ENCODE measurements around the gene MYL9.

MYL9 gene

GRCh38 chr20:36541227-36541767, at the start of gene MYL9:
TSS of gene MYL9 (plus strand) at chr20:36541519. CDS start at chr20:36544885, 3,366 bp downstream.
- FAIRE-seq (no peak), DNase-seq (ENCODE audit: insufficient read length, low spot score) (no peak)
- TF ChIP-seq CTCF (IDR thresholded peaks at IDR 0.05; ENCODE audit: insufficient read depth, missing control alignments), result no peak

GRCh38 chr20:36491901-36492617, 49.3 kb upstream of the MYL9 start:
- DNase-seq (ENCODE audit: insufficient read length, low spot score) (no peak), FAIRE-seq (no peak)
- no peak for TF ChIP-seq CTCF (IDR thresholded peaks at IDR 0.05; ENCODE audit: insufficient read depth, missing control alignments)

GRCh38 chr20:36493051-36493800, 48.1 kb upstream of the MYL9 start:
- FAIRE-seq, result no peak
- peak; percentile 27 for TF ChIP-seq CTCF (IDR thresholded peaks at IDR 0.05; ENCODE audit: insufficient read depth, missing control alignments)
- DNase-seq (ENCODE audit: insufficient read length, low spot score), result no peak

- no peak for DNase-seq (ENCODE audit: insufficient read length, low spot score)
- no peak for TF ChIP-seq CTCF (IDR thresholded peaks at IDR 0.05; ENCODE audit: insufficient read depth, missing control alignments)
- no peak for FAIRE-seq
Observed at GRCh38 chr20:36493801-36494114, 47.6 kb upstream of the MYL9 start.

- no peak for TF ChIP-seq CTCF (IDR thresholded peaks at IDR 0.05; ENCODE audit: insufficient read depth, missing control alignments)
- no peak for DNase-seq (ENCODE audit: insufficient read length, low spot score)
- no peak for FAIRE-seq
Observed at GRCh38 chr20:36496707-36497669, 44.3 kb upstream of the MYL9 start.

GRCh38 chr20:36497856-36498255, 43.5 kb upstream of the MYL9 start:
- no peak for DNase-seq (ENCODE audit: insufficient read length, low spot score)
- no peak for FAIRE-seq
- TF ChIP-seq CTCF (IDR thresholded peaks at IDR 0.05; ENCODE audit: insufficient read depth, missing control alignments), result no peak

All from D721Med (cell line).